Measurements from ENCODE around the gene S100A3.

DNA sequence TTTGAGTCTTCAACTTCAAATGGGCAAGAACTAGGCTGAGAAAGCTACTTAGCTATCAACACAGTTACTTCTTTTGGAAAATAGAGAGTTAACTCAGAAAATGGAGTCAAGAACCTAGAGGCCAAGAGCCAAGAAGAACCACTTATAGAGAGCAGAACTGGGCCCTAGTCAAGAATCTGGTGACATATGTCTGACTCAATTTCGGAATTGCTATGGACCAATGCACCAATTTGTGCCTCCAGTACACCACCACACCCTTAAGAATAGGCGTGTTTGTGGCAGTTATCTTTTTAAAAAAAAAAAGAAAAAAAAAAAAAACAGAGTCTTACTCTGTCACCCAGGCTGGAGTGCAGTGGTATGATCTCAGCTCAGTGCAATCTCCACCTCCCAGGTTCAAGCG lies 8.8 kb upstream of the S100A3 start:
- no peak for TF ChIP-seq HDAC2 (IDR thresholded peaks at IDR 0.05; ENCODE audit: borderline replicate concordance in 1 of 2, low read depth in 2 of 2, low read length in 2 of 2)
- TF ChIP-seq EZH2 (IDR thresholded peaks at IDR 0.05; ENCODE audit: low read depth, low read length, severe bottlenecking): no peak
- no peak for TF ChIP-seq CTCF (IDR thresholded peaks at IDR 0.05; ENCODE audit: control extremely low read depth in 1 of 3, insufficient read depth in 1 of 3, low read depth in 1 of 3, low read length in 3 of 3)
- TF ChIP-seq, protein P1, sequence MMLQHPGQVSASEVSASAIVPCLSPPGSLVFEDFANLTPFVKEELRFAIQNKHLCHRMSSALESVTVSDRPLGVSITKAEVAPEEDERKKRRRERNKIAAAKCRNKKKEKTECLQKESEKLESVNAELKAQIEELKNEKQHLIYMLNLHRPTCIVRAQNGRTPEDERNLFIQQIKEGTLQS (IDR thresholded peaks at IDR 0.05; ENCODE audit: insufficient read depth, low read depth, low read length): no peak
- TF ChIP-seq POU5F1 (IDR thresholded peaks at IDR 0.05; ENCODE audit: low read depth, low read length): no peak
- TF ChIP-seq CEBPB (IDR thresholded peaks at IDR 0.05; ENCODE audit: low read depth, low read length): no peak
- no peak for TF ChIP-seq POLR2A (IDR thresholded peaks at IDR 0.05; ENCODE audit: control extremely low read depth in 1 of 2, low read depth in 2 of 2, low read length in 2 of 2)
- TF ChIP-seq POLR2AphosphoS5 (IDR thresholded peaks at IDR 0.05; ENCODE audit: low read depth, low read length): no peak
- TF ChIP-seq, protein P2, sequence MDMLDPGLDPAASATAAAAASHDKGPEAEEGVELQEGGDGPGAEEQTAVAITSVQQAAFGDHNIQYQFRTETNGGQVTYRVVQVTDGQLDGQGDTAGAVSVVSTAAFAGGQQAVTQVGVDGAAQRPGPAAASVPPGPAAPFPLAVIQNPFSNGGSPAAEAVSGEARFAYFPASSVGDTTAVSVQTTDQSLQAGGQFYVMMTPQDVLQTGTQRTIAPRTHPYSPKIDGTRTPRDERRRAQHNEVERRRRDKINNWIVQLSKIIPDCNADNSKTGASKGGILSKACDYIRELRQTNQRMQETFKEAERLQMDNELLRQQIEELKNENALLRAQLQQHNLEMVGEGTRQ (IDR thresholded peaks at IDR 0.05; ENCODE audit: low read length): no peak
- no peak for TF ChIP-seq MAFK (IDR thresholded peaks at IDR 0.05; ENCODE audit: low read depth, low read length)
- no peak for TF ChIP-seq SP1 (IDR thresholded peaks at IDR 0.05; ENCODE audit: low read depth, low read length)
- no peak for TF ChIP-seq ASH2L (IDR thresholded peaks at IDR 0.05; ENCODE audit: low read length)
- TF ChIP-seq SRF (IDR thresholded peaks at IDR 0.05; ENCODE audit: low read depth, low read length): no peak
- TF ChIP-seq RAD21 (IDR thresholded peaks at IDR 0.05 in 1 of 2, conservative IDR thresholded peaks at IDR 0.05 in 1 of 2; ENCODE audit: low read depth in 2 of 2, low read length in 2 of 2): no peak

All from H1 (cell line).